MM.1S (cell line): ENCODE data around the gene CHN2.

Experiments
- DNase-seq: peaks from one replicate; pipeline ENCODE4 v3.0.0-alpha.2; 2015
- H2AFZ ChIP-seq: fragments of 300-600 bp; sonication (generic); 2 replicates; pipeline ENCODE4 v1.6.0; 2016; ENCODE audit warnings: antibody characterized with exemption, low read length
- H3F3A ChIP-seq: fragments of 300-600 bp; sonication (generic); 2 replicates; pipeline ENCODE4 v1.6.1; 2016; ENCODE audit warnings: mild to moderate bottlenecking, antibody characterized with exemption, low read length, moderate library complexity, mixed read lengths; ENCODE audit not compliant: insufficient read depth
- H3K27ac ChIP-seq: fragments of 300-600 bp; sonication (generic); 2 replicates; pipeline ENCODE4 v1.5.1; 2016; ENCODE audit warnings: mild to moderate bottlenecking, low read length
- H3K27me3 ChIP-seq: fragments of 300-600 bp; sonication (generic); replicated peaks from 2 replicates; pipeline ENCODE4 v1.6.0; 2016; ENCODE audit warnings: low read length; ENCODE audit not compliant: insufficient read depth
- H3K36me3 ChIP-seq: fragments of 300-600 bp; sonication (generic); replicated peaks from 2 replicates; pipeline ENCODE4 v1.6.1; 2016; ENCODE audit warnings: mild to moderate bottlenecking, low read length, mixed read lengths; ENCODE audit not compliant: insufficient read depth
- H3K4me1 ChIP-seq: fragments of 300-600 bp; sonication (generic); 2 replicates; pipeline ENCODE4 v1.6.1; 2016; ENCODE audit warnings: low read length, mixed read lengths
- H3K4me2 ChIP-seq: fragments of 300-600 bp; sonication (generic); 2 replicates; pipeline ENCODE4 v1.6.0; 2016; ENCODE audit warnings: low read depth, low read length
- H3K4me3 ChIP-seq: fragments of 300-600 bp; sonication (generic); 2 replicates; pipeline ENCODE4 v1.5.1; 2016; ENCODE audit warnings: low read length, mixed read lengths
- H3K79me2 ChIP-seq: fragments of 300-600 bp; sonication (generic); 2 replicates; pipeline ENCODE4 v1.6.1; 2016; ENCODE audit warnings: mixed run types, low read length, mixed read lengths
- H3K9ac ChIP-seq: fragments of 300-600 bp; sonication (generic); 2 replicates; pipeline ENCODE4 v1.6.1; 2016; ENCODE audit warnings: low read length, mixed read lengths
- H3K9me2 ChIP-seq: fragments of 300-600 bp; sonication (generic); replicated peaks from 2 replicates; pipeline ENCODE4 v1.6.1; 2016; ENCODE audit warnings: mild to moderate bottlenecking, low read length, mixed read lengths; ENCODE audit not compliant: insufficient read depth
- H3K9me3 ChIP-seq: fragments of 300-600 bp; sonication (generic); replicated peaks from 2 replicates; pipeline ENCODE4 v1.6.1; 2016; ENCODE audit warnings: mild to moderate bottlenecking, low read length, mixed read lengths; ENCODE audit not compliant: insufficient read depth
- H4K20me1 ChIP-seq: fragments of 300-600 bp; sonication (generic); 2 replicates; pipeline ENCODE4 v1.6.1; 2016; ENCODE audit warnings: mild to moderate bottlenecking, low read length, moderate library complexity, mixed read lengths; ENCODE audit not compliant: insufficient read depth
- EZH2 ChIP-seq: fragments of 300-600 bp; sonication (generic); optimal IDR thresholded peaks from 2 replicates; pipeline ENCODE3; 2017; ENCODE audit warnings: low read depth, mild to moderate bottlenecking, antibody characterized with exemption, low read length, mixed read lengths
- EZH2phosphoT487 ChIP-seq: fragments of 300-600 bp; sonication (generic); IDR thresholded peaks from 2 replicates; pipeline ENCODE4 v1.6.1; 2018; ENCODE audit warnings: antibody characterized with exemption, low read length
- TF ChIP-seq, protein P1 (sequence below): fragments of 300-600 bp; sonication (generic); IDR thresholded peaks from 2 replicates; pipeline ENCODE4 v1.5.1; 2016; ENCODE audit warnings: antibody characterized with exemption, low read length, mixed read lengths

The CHN2 gene

DNA sequence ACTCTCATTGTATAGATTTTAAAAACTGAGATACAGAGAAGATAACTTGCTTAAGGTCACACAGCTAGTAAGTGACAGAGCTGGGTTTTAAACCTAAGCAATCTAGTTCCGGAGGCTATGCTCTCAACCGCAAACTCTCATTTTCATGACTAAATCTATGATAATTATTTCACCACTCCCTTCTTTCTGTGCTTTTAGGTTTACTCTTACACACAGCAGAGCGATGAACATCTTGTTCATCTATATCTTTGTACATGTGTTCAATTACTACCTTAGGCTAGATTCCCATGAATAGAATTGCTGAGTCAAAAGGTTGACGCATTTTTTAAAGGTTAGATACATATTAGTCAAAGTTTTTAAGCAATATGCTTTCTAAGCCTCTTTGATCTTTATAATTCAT, 154.8 kb downstream of the CHN2 start:
- Histone ChIP-seq H3F3A (no peaks in the 10 kb centered on the region), H3K79me2 (no peaks in the 10 kb centered on the region), H3K4me3 (no peak overlapping the region), H2AFZ (no peak overlapping the region), H3K9ac (no peak overlapping the region), H4K20me1 (no peaks in the 10 kb centered on the region), H3K36me3 (no peaks in the 10 kb centered on the region), H3K4me2 (no peak overlapping the region), H3K4me1 (no peaks in the 10 kb centered on the region), H3K9me2 (no peaks in the 10 kb centered on the region), H3K9me3 (no peaks in the 10 kb centered on the region), H3K27ac (no peak overlapping the region), H3K27me3 (no peaks in the 10 kb centered on the region)
- DNase-seq, result no peak
- TF ChIP-seq EZH2phosphoT487, result no peak
- TF ChIP-seq, protein P1, sequence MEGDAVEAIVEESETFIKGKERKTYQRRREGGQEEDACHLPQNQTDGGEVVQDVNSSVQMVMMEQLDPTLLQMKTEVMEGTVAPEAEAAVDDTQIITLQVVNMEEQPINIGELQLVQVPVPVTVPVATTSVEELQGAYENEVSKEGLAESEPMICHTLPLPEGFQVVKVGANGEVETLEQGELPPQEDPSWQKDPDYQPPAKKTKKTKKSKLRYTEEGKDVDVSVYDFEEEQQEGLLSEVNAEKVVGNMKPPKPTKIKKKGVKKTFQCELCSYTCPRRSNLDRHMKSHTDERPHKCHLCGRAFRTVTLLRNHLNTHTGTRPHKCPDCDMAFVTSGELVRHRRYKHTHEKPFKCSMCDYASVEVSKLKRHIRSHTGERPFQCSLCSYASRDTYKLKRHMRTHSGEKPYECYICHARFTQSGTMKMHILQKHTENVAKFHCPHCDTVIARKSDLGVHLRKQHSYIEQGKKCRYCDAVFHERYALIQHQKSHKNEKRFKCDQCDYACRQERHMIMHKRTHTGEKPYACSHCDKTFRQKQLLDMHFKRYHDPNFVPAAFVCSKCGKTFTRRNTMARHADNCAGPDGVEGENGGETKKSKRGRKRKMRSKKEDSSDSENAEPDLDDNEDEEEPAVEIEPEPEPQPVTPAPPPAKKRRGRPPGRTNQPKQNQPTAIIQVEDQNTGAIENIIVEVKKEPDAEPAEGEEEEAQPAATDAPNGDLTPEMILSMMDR, result no peak
- TF ChIP-seq EZH2, result no peak

DNA sequence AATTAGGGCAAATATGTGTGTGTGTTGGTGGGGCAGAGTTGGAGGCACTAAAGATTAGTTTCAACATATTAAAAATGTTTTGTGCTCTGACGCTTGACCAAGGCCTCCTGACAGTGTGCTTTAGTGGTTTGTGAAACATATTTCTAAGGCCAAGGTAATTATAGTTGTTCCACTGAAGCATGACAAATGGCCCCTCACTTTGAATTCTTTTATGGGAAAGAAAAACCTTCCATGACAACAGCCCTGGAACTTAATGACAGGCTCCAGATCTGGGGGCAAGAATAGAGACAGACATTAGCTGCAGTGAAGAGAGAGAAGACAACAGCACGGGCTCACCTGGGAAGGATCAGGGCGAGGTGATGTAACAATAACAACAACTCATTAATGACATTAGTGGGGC, 155.8 kb downstream of the CHN2 start:
- no peak overlapping the region for H2AFZ ChIP-seq

DNA sequence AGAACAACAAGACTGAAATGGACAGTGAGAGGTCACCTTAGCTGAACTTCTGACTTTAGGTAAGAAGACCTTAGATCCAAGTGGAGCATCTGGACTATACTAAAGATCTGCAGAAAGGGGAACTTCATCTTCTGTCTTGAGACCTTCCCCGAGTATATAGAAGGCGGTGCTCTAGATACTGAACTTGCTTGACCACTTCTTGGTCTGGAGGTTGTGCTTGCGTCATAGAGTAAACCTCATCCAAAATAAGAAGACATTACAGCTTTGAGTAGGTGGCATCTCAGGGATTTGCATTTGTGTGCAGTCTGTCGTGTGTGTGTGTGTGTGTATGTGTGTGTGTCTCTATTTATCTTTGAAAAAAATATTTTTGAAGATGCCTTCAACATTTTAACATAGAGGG, 157.5 kb downstream of the CHN2 start:
- TF ChIP-seq, protein P1, result no peak
- TF ChIP-seq EZH2phosphoT487 (no peak), EZH2 (no peak)
- Histone ChIP-seq H3K79me2 (no peaks in the 10 kb centered on the region), H2AFZ (no peak overlapping the region), H3K9ac (no peak overlapping the region), H3K4me1 (no peaks in the 10 kb centered on the region), H3K9me3 (no peaks in the 10 kb centered on the region), H3K36me3 (no peaks in the 10 kb centered on the region), H3K9me2 (no peaks in the 10 kb centered on the region), H3K4me2 (no peak overlapping the region), H3K4me3 (no peak overlapping the region), H4K20me1 (no peaks in the 10 kb centered on the region), H3K27me3 (no peaks in the 10 kb centered on the region), H3K27ac (no peak overlapping the region), H3F3A (no peaks in the 10 kb centered on the region)
- no peak for DNase-seq

More for the DNA sequence above, 155.8 kb downstream of the CHN2 start:
- no peaks in the 10 kb centered on the region for H3K9me2 ChIP-seq
- no peaks in the 10 kb centered on the region for H3K36me3 ChIP-seq
- no peak overlapping the region for H3K4me2 ChIP-seq
- H3K4me1 ChIP-seq, result no peaks in the 10 kb centered on the region
- H3K9me3 ChIP-seq, result no peaks in the 10 kb centered on the region
- H3K27me3 ChIP-seq, result no peaks in the 10 kb centered on the region
- H3F3A ChIP-seq, result no peaks in the 10 kb centered on the region
- no peak overlapping the region for H3K27ac ChIP-seq
- TF ChIP-seq EZH2 (no peak), EZH2phosphoT487 (no peak)
- TF ChIP-seq, protein P1, result no peak
- H3K9ac ChIP-seq, result no peak overlapping the region
- no peaks in the 10 kb centered on the region for H4K20me1 ChIP-seq
- H3K4me3 ChIP-seq, result no peak overlapping the region
- DNase-seq, result no peak
- no peaks in the 10 kb centered on the region for H3K79me2 ChIP-seq
